HepG2 (cell line): ENCODE data around the gene CCSER2. TPM values are rescaled to one million over a fixed set of nuclear protein-coding genes. Genes with fewer than 3 reads are reported as not detected.

Experiments used
- ATRX ChIP-seq: sonication (generic); formaldehyde crosslinking; IDR thresholded peaks from 2 replicates; pipeline ENCODE4 v1.4.0; 2020; ENCODE audit warnings: missing genetic modification reagents, borderline replicate concordance
- BORCS8-MEF2B ChIP-seq: sonication (generic); formaldehyde crosslinking; IDR thresholded peaks from 2 replicates; pipeline ENCODE4 v1.8.0; 2022; ENCODE audit warnings: mild to moderate bottlenecking, missing genetic modification reagents
- DNMT1 ChIP-seq: sonication (generic); formaldehyde crosslinking; IDR thresholded peaks from 2 replicates; pipeline ENCODE4 v1.5.1; 2020; ENCODE audit warnings: mild to moderate bottlenecking, missing genetic modification reagents
- ELF1 ChIP-seq: sonication (generic); formaldehyde crosslinking; IDR thresholded peaks from 2 replicates; pipeline ENCODE4 v1.4.0; 2020; ENCODE audit warnings: missing genetic modification reagents
- KLF15 ChIP-seq: sonication (generic); formaldehyde crosslinking; IDR thresholded peaks from 2 replicates; pipeline ENCODE4 v1.8.1; 2023; ENCODE audit warnings: borderline replicate concordance, mild to moderate bottlenecking, inconsistent platforms, missing genetic modification reagents, mixed read lengths
- MEIS2 ChIP-seq: sonication (generic); formaldehyde crosslinking; IDR thresholded peaks from 2 replicates; pipeline ENCODE4 v1.9.0; 2021; ENCODE audit warnings: mild to moderate bottlenecking, missing genetic modification reagents
- MLLT10 ChIP-seq: sonication (generic); formaldehyde crosslinking; IDR thresholded peaks from 2 replicates; pipeline ENCODE4 v1.4.0; 2020; ENCODE audit warnings: missing genetic modification reagents
- SETDB1 ChIP-seq: sonication (generic); formaldehyde crosslinking; IDR thresholded peaks from 2 replicates; pipeline ENCODE4 v1.5.1; 2020; ENCODE audit warnings: missing genetic modification reagents, mild to moderate bottlenecking, borderline replicate concordance
- SNRNP70 ChIP-seq: fragments of 200-400 bp; formaldehyde crosslinking; IDR thresholded peaks from 2 replicates; pipeline ENCODE4 v1.6.1; 2017; ENCODE audit warnings: mild to moderate bottlenecking, low read depth, low read length, moderate library complexity
- TEAD2 ChIP-seq: sonication (generic); formaldehyde crosslinking; IDR thresholded peaks from 2 replicates; pipeline ENCODE4 v1.9.0; 2021; ENCODE audit warnings: missing genetic modification reagents
- THYN1 ChIP-seq: sonication (generic); formaldehyde crosslinking; IDR thresholded peaks from 2 replicates; pipeline ENCODE4 v1.8.1; 2023; ENCODE audit warnings: low read depth, mild to moderate bottlenecking, moderate library complexity, missing genetic modification reagents, borderline replicate concordance
- ZFP36L1 ChIP-seq: sonication (generic); formaldehyde crosslinking; IDR thresholded peaks from 2 replicates; pipeline ENCODE4 v1.8.0; 2022; ENCODE audit warnings: mild to moderate bottlenecking, missing genetic modification reagents, moderate library complexity
- ZMYM2 ChIP-seq: sonication (generic); formaldehyde crosslinking; IDR thresholded peaks from 2 replicates; pipeline ENCODE4 v1.8.0; 2022; ENCODE audit warnings: mild to moderate bottlenecking, missing genetic modification reagents
- ZNF136 ChIP-seq: sonication (generic); formaldehyde crosslinking; IDR thresholded peaks from 2 replicates; pipeline ENCODE4 v1.8.1; 2022; ENCODE audit warnings: low read depth, mild to moderate bottlenecking, moderate library complexity, missing genetic modification reagents
- ZNF24 ChIP-seq: fragments of 450-650 bp; IDR thresholded peaks from 2 replicates; pipeline ENCODE4 v1.6.1; 2017; ENCODE audit warnings: antibody characterized with exemption, mild to moderate bottlenecking
- ZNF333 ChIP-seq: sonication (generic); formaldehyde crosslinking; IDR thresholded peaks from 2 replicates; pipeline ENCODE4 v1.4.0; 2020; ENCODE audit warnings: mild to moderate bottlenecking, missing genetic modification reagents, borderline replicate concordance
- ZNF552 ChIP-seq: sonication (generic); formaldehyde crosslinking; IDR thresholded peaks from 2 replicates; pipeline ENCODE4 v1.9.0; 2022; ENCODE audit warnings: missing genetic modification reagents, mild to moderate bottlenecking, borderline replicate concordance
- ZNF616 ChIP-seq: sonication (generic); formaldehyde crosslinking; IDR thresholded peaks from 2 replicates; pipeline ENCODE4 v1.5.0; 2020; ENCODE audit warnings: low read depth, mild to moderate bottlenecking, missing genetic modification reagents
- ZNF766 ChIP-seq: sonication (generic); formaldehyde crosslinking; IDR thresholded peaks from 2 replicates; pipeline ENCODE4 v1.5.0; 2020; ENCODE audit warnings: missing genetic modification reagents, borderline replicate concordance
- ZNF768 ChIP-seq: sonication (generic); formaldehyde crosslinking; IDR thresholded peaks from 2 replicates; pipeline ENCODE4 v1.4.0; 2020; ENCODE audit warnings: missing genetic modification reagents
- ZSCAN9 ChIP-seq: IDR thresholded peaks from 2 replicates; pipeline ENCODE4 v1.6.1; 2016; ENCODE audit warnings: borderline replicate concordance
- polyA plus RNA-seq, 8 experiments: library from polyadenylated mRNA; depleted of rRNA in 3 of 8; stranded (reverse) in 7 of 8; unstranded in 1 of 8; fragments of >200 nt; fragmentation: Illumina TruSeq in 4 of 8; extraction: Trizol in 4 of 8; gene quantifications; 2 replicates each; pipeline versions ENCODE4 v1.2.1 to v1.2.3, GENCODE V29; 2011 to 2016; ENCODE audit warnings: low read depth in 4 of 8, missing spikeins in 1 of 8, mixed read lengths in 1 of 8; ENCODE audit not compliant: insufficient read depth in 1 of 8
- total RNA-seq, 5 experiments: library from RNA; depleted of rRNA; stranded (reverse); fragments of >200 nt; fragmentation: Illumina TruSeq; extraction: Trizol; gene quantifications; 2 replicates each; pipeline ENCODE4 v1.2.3, GENCODE V29; 2016; ENCODE audit warnings: low read depth in 1 of 5
- TF ChIP-seq, protein P1 (sequence below): conservative IDR thresholded peaks from 2 replicates; pipeline ENCODE4 v1.6.1; 2018; ENCODE audit warnings: missing genetic modification reagents
- TF ChIP-seq, protein P2 (sequence below): IDR thresholded peaks from 2 replicates; pipeline ENCODE4 v1.6.1; 2016; ENCODE audit warnings: mild to moderate bottlenecking, missing biosample characterization, missing genetic modification reagents
- TF ChIP-seq, protein P3 (sequence below): sonication (generic); formaldehyde crosslinking; IDR thresholded peaks from 2 replicates; pipeline ENCODE4 v1.4.0; 2020; ENCODE audit warnings: missing genetic modification reagents, borderline replicate concordance

The CCSER2 gene
- total and polyA plus RNA-seq, 2 of the 13 experiments (the other 11 are each of a cell fraction or from before 2014, with no cell fraction given) = 13.3 to 17.2 TPM

DNA sequence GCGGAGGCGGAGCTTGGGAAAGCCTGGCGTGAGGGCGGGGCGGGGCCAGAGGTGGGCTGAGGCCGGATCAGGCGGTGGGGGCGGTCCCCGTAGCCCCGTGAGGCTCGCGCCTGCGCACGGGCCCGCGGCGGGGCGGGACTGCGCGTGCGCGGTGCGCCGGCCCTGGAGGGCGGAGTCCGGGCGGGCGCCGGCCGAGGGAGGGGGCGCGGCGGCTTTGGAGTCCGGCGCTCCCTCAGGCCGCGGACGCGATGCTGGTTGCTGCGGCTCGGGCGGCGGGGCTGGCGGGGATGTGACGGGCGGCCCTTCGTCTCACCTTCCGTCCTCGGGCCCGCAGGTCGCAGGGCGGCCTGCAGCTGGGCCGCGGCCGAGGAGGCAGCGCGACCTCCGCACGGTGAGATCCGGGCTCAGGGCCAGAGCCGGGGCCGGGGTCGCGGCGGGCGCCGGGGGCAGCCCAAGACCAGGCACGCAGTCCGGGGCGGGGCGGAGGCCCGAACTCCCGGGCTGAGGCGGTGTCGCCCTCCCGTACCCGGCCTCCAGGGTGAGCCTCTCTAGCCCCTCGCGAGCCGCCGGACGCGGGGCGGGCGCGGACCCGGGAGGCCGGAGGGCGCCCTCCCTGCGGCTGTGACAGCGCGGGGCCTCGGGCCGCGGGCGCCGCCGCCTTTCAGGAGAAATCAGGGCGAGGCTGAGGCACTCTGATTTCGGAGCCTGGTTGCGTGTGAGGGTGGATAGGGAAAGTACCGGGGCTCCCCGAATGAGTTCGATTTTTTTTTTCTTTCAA, at the start of gene CCSER2 (continued):
- TF ChIP-seq ZNF766 = peak; percentile 76; the same call in 1 of the 2 replicates
- TF ChIP-seq ZNF552 (CRISPR knock-in tag) = no peak
- TF ChIP-seq, protein P1, sequence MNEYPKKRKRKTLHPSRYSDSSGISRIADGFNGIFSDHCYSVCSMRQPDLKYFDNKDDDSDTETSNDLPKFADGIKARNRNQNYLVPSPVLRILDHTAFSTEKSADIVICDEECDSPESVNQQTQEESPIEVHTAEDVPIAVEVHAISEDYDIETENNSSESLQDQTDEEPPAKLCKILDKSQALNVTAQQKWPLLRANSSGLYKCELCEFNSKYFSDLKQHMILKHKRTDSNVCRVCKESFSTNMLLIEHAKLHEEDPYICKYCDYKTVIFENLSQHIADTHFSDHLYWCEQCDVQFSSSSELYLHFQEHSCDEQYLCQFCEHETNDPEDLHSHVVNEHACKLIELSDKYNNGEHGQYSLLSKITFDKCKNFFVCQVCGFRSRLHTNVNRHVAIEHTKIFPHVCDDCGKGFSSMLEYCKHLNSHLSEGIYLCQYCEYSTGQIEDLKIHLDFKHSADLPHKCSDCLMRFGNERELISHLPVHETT (CRISPR knock-in tag) = 0 out of 2 replicates have a peak, but pooled peaks have one; percentile 17
- TF ChIP-seq ZNF136 = no peak
- TF ChIP-seq ELF1 (CRISPR knock-in tag) = no peak
- no peak for TF ChIP-seq SNRNP70
- no peak for TF ChIP-seq THYN1 (CRISPR knock-in tag)
- TF ChIP-seq ATRX = no peak
- no peak for TF ChIP-seq MEIS2
- TF ChIP-seq, protein P2, sequence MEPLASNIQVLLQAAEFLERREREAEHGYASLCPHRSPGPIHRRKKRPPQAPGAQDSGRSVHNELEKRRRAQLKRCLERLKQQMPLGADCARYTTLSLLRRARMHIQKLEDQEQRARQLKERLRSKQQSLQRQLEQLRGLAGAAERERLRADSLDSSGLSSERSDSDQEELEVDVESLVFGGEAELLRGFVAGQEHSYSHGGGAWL (CRISPR knock-in tag) = no peak
- no peak for TF ChIP-seq MLLT10 (CRISPR knock-in tag)
- TF ChIP-seq TEAD2 (CRISPR knock-in tag) = no peak
- TF ChIP-seq ZNF24 = no peak
- no peak for TF ChIP-seq ZSCAN9 (CRISPR knock-in tag)
- TF ChIP-seq BORCS8-MEF2B (CRISPR knock-in tag) = 0 out of 2 replicates have a peak, but pooled peaks have one; percentile 76
- TF ChIP-seq, protein P3, sequence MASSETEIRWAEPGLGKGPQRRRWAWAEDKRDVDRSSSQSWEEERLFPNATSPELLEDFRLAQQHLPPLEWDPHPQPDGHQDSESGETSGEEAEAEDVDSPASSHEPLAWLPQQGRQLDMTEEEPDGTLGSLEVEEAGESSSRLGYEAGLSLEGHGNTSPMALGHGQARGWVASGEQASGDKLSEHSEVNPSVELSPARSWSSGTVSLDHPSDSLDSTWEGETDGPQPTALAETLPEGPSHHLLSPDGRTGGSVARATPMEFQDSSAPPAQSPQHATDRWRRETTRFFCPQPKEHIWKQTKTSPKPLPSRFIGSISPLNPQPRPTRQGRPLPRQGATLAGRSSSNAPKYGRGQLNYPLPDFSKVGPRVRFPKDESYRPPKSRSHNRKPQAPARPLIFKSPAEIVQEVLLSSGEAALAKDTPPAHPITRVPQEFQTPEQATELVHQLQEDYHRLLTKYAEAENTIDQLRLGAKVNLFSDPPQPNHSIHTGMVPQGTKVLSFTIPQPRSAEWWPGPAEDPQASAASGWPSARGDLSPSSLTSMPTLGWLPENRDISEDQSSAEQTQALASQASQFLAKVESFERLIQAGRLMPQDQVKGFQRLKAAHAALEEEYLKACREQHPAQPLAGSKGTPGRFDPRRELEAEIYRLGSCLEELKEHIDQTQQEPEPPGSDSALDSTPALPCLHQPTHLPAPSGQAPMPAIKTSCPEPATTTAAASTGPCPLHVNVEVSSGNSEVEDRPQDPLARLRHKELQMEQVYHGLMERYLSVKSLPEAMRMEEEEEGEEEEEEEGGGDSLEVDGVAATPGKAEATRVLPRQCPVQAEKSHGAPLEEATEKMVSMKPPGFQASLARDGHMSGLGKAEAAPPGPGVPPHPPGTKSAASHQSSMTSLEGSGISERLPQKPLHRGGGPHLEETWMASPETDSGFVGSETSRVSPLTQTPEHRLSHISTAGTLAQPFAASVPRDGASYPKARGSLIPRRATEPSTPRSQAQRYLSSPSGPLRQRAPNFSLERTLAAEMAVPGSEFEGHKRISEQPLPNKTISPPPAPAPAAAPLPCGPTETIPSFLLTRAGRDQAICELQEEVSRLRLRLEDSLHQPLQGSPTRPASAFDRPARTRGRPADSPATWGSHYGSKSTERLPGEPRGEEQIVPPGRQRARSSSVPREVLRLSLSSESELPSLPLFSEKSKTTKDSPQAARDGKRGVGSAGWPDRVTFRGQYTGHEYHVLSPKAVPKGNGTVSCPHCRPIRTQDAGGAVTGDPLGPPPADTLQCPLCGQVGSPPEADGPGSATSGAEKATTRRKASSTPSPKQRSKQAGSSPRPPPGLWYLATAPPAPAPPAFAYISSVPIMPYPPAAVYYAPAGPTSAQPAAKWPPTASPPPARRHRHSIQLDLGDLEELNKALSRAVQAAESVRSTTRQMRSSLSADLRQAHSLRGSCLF (CRISPR knock-in tag) = no peak
- TF ChIP-seq SETDB1 (CRISPR knock-in tag) = no peak
- no peak for TF ChIP-seq ZMYM2 (CRISPR knock-in tag)
- TF ChIP-seq ZNF333 = no peak
- TF ChIP-seq DNMT1 (CRISPR knock-in tag) = 0 out of 2 replicates have a peak, but pooled peaks have one; percentile 69
- TF ChIP-seq ZFP36L1 (CRISPR knock-in tag) = no peak
- TF ChIP-seq KLF15 (CRISPR knock-in tag) = no peak
- no peak for TF ChIP-seq ZNF616 (CRISPR knock-in tag)
- no peak for TF ChIP-seq ZNF768 (CRISPR knock-in tag)
